ENCODE measurements around the gene NID1. TPM values are rescaled to one million over a fixed set of nuclear protein-coding genes. Genes with fewer than 3 reads are reported as not detected.
A peak's percentile ranks its signal among the peaks of the same experiment; 100 is the strongest.

The NID1 gene
- total and polyA plus RNA-seq, 5 experiments from 2014 or later, result 0.08 TPM; not detected in 4

GRCh38 chr1:236072001-236072400 is 7.1 kb upstream of the NID1 start:
- ATAC-seq, result no peak
- H3K4me1 Mint-ChIP-seq, result peaks cover 2 to 6% (median 4%) of the 10 kb centered on the region in 4 donors
- peaks cover 5 to 26% (median 11%) of the 10 kb centered on the region in 5 donors for H3K27me3 Mint-ChIP-seq
- no peak overlapping the region for H3K4me3 Mint-ChIP-seq
- POLR2A ChIA-PET, result no interaction called here
- DNase-seq, result no peak
- H3K36me3 Mint-ChIP-seq, result no peaks in the 10 kb centered on the region
- no peak overlapping the region for H3K27ac Mint-ChIP-seq
- peaks cover 0 to 3% (median 0%) of the 10 kb centered on the region in 9 donors for H3K9me3 Mint-ChIP-seq

GRCh38 chr1:236070753-236071152 is 5.9 kb upstream of the NID1 start:
- Mint-ChIP-seq H3K36me3 (no peaks in the 10 kb centered on the region), H3K4me1 (peaks cover 10 to 18% (median 17%) of the 10 kb centered on the region in 4 donors), H3K27me3 (peaks cover 6 to 33% (median 22%) of the 10 kb centered on the region in 5 donors), H3K9me3 (peaks cover 0 to 3% (median 0%) of the 10 kb centered on the region in 9 donors), H3K4me3 (no peak overlapping the region), H3K27ac (no peak overlapping the region)
- POLR2A ChIA-PET, result no interaction called here
- DNase-seq, result no peak
- no peak for ATAC-seq

GRCh38 chr1:236069796-236070195 is 4.9 kb upstream of the NID1 start:
- Mint-ChIP-seq H3K27ac (no peak overlapping the region), H3K4me1 (peaks cover 10 to 23% (median 22%) of the 10 kb centered on the region in 4 donors), H3K9me3 (peaks cover 0 to 3% (median 0%) of the 10 kb centered on the region in 9 donors), H3K27me3 (peaks cover 8 to 37% (median 28%) of the 10 kb centered on the region in 5 donors), H3K4me3 (no peak overlapping the region), H3K36me3 (no peaks in the 10 kb centered on the region)
- ATAC-seq (no peak), DNase-seq (no peak)
- POLR2A ChIA-PET, result no interaction called here

GRCh38 chr1:236067854-236068454 is 3.1 kb upstream of the NID1 start:
- peaks cover 0 to 2% (median 0%) of the 10 kb centered on the region in 3 donors for H3K36me3 Mint-ChIP-seq
- POLR2A ChIA-PET, result no interaction called here
- no peak overlapping the region for H3K4me3 Mint-ChIP-seq
- ATAC-seq (no peak), DNase-seq (no peak)
- peaks cover 0 to 3% (median 0%) of the 10 kb centered on the region in 9 donors for H3K9me3 Mint-ChIP-seq
- peak overlapping the region in 1 of 10 donors; percentile 50 for H3K27ac Mint-ChIP-seq
- H3K27me3 Mint-ChIP-seq, result peaks cover 12 to 46% (median 31%) of the 10 kb centered on the region in 5 donors
- peaks cover 10 to 33% (median 25%) of the 10 kb centered on the region in 4 donors for H3K4me1 Mint-ChIP-seq

GRCh38 chr1:236066828-236067386 is 2.0 kb upstream of the NID1 start:
- DNase-seq (peak in 9 of 10 donors; percentile 26 to 78 (median 54)), ATAC-seq (peak; percentile 92 to 93)
- Mint-ChIP-seq H3K36me3 (peaks cover 0 to 2% (median 0%) of the 10 kb centered on the region in 3 donors), H3K4me1 (peaks cover 10 to 33% (median 25%) of the 10 kb centered on the region in 4 donors), H3K27ac (peak overlapping the region in 3 of 10 donors; percentile 10 to 44 (median 19)), H3K27me3 (peaks cover 14 to 53% (median 33%) of the 10 kb centered on the region in 5 donors), H3K9me3 (peaks cover 0 to 3% (median 0%) of the 10 kb centered on the region in 9 donors), H3K4me3 (peak overlapping the region in 7 of 10 donors; percentile 7 to 56 (median 26))
- POLR2A ChIA-PET, result interaction anchor here (0.5 kb wide), 1 partner anchor 907 kb away, joined by 3 read pairs; no protein-coding TSS in a partner anchor

GRCh38 chr1:236066054-236066453 is 1.2 kb upstream of the NID1 start:
- Mint-ChIP-seq H3K4me1 (peaks cover 10 to 33% (median 25%) of the 10 kb centered on the region in 4 donors), H3K36me3 (peaks cover 0 to 2% (median under 1%) of the 10 kb centered on the region in 3 donors), H3K4me3 (peak overlapping the region; percentile 7 to 70 (median 47)), H3K9me3 (peaks cover 0 to 1% (median 0%) of the 10 kb centered on the region in 9 donors), H3K27me3 (peaks cover 14 to 56% (median 33%) of the 10 kb centered on the region in 5 donors), H3K27ac (no peak overlapping the region)
- POLR2A ChIA-PET, result no interaction called here
- DNase-seq, result no peak
- ATAC-seq, result no peak

- no peak for DNase-seq
- ATAC-seq, result no peak
- peaks cover 0 to 4% (median 2%) of the 10 kb centered on the region in 3 donors for H3K36me3 Mint-ChIP-seq
- peak overlapping the region; percentile 12 to 70 (median 50) for H3K4me3 Mint-ChIP-seq
- H3K27me3 Mint-ChIP-seq, result peaks cover 14 to 56% (median 36%) of the 10 kb centered on the region in 5 donors
- no peak overlapping the region for H3K27ac Mint-ChIP-seq
- POLR2A ChIA-PET, result no interaction called here
- H3K4me1 Mint-ChIP-seq, result peaks cover 10 to 33% (median 25%) of the 10 kb centered on the region in 4 donors
- H3K9me3 Mint-ChIP-seq, result no peaks in the 10 kb centered on the region
Measured at GRCh38 chr1:236065509-236066005, 667 bp upstream of the NID1 start.

- ATAC-seq, result peak; percentile 11 to 23
- Mint-ChIP-seq H3K27ac (peak overlapping the region in 1 of 10 donors; percentile 69), H3K4me1 (peaks cover 10 to 33% (median 25%) of the 10 kb centered on the region in 4 donors), H3K9me3 (no peaks in the 10 kb centered on the region), H3K4me3 (peak overlapping the region; percentile 12 to 74 (median 55)), H3K36me3 (peaks cover 0 to 4% (median 2%) of the 10 kb centered on the region in 3 donors), H3K27me3 (peaks cover 10 to 49% (median 32%) of the 10 kb centered on the region in 5 donors)
- DNase-seq, result peak in 2 of 10 donors; percentile 2 to 8
- POLR2A ChIA-PET, result no interaction called here
Measured at GRCh38 chr1:236063919-236064673, 794 bp downstream of the NID1 start.

- peak overlapping the region; percentile 12 to 74 (median 55) for H3K4me3 Mint-ChIP-seq
- peaks cover 0 to 4% (median 2%) of the 10 kb centered on the region in 3 donors for H3K36me3 Mint-ChIP-seq
- H3K9me3 Mint-ChIP-seq, result no peaks in the 10 kb centered on the region
- ATAC-seq, result no peak
- H3K27me3 Mint-ChIP-seq, result peaks cover 10 to 49% (median 32%) of the 10 kb centered on the region in 5 donors
- no peak for DNase-seq
- peak overlapping the region in 1 of 10 donors; percentile 69 for H3K27ac Mint-ChIP-seq
- POLR2A ChIA-PET, result no interaction called here
- H3K4me1 Mint-ChIP-seq, result peaks cover 10 to 33% (median 25%) of the 10 kb centered on the region in 4 donors
Measured at GRCh38 chr1:236063551-236063918, 1.4 kb downstream of the NID1 start.

GRCh38 chr1:236060286-236060685 is 4.6 kb downstream of the NID1 start:
- peaks cover 1 to 14% (median 7%) of the 10 kb centered on the region in 4 donors for H3K4me1 Mint-ChIP-seq
- H3K36me3 Mint-ChIP-seq, result peaks cover 0 to 4% (median 2%) of the 10 kb centered on the region in 3 donors
- no peak for ATAC-seq
- H3K9me3 Mint-ChIP-seq, result no peaks in the 10 kb centered on the region
- H3K27ac Mint-ChIP-seq, result no peak overlapping the region
- POLR2A ChIA-PET, result no interaction called here
- no peak overlapping the region for H3K4me3 Mint-ChIP-seq
- DNase-seq, result no peak
- H3K27me3 Mint-ChIP-seq, result peaks cover 6 to 48% (median 24%) of the 10 kb centered on the region in 5 donors

- H3K36me3 Mint-ChIP-seq, result peaks cover 0 to 4% (median 2%) of the 10 kb centered on the region in 3 donors
- ATAC-seq, result no peak
- peaks cover 1 to 10% (median 5%) of the 10 kb centered on the region in 4 donors for H3K4me1 Mint-ChIP-seq
- H3K9me3 Mint-ChIP-seq, result no peaks in the 10 kb centered on the region
- H3K27me3 Mint-ChIP-seq, result peaks cover 6 to 48% (median 24%) of the 10 kb centered on the region in 5 donors
- no peak for DNase-seq
- H3K4me3 Mint-ChIP-seq, result no peak overlapping the region
- H3K27ac Mint-ChIP-seq, result peak overlapping the region in 1 of 10 donors; percentile 26
- POLR2A ChIA-PET, result no interaction called here
Measured at GRCh38 chr1:236059011-236059410, 5.9 kb downstream of the NID1 start.

- Mint-ChIP-seq H3K27me3 (peaks cover 5 to 41% (median 21%) of the 10 kb centered on the region in 5 donors), H3K4me1 (peaks cover 0 to 5% (median 3%) of the 10 kb centered on the region in 4 donors), H3K9me3 (no peaks in the 10 kb centered on the region), H3K36me3 (peaks cover 0 to 4% (median 0%) of the 10 kb centered on the region in 3 donors), H3K4me3 (no peak overlapping the region), H3K27ac (no peak overlapping the region)
- POLR2A ChIA-PET, result no interaction called here
- ATAC-seq, result no peak
- DNase-seq, result no peak
Measured at GRCh38 chr1:236058141-236058934, 6.6 kb downstream of the NID1 start.
